HCT116 (cell line): ENCODE measurements around the gene PDPK1.

ENCODE experiments used
- ELF1 ChIP-seq: IDR thresholded peaks from 2 replicates; pipeline ENCODE4 v1.6.1; 2012; ENCODE audit warnings: low read depth, borderline replicate concordance
- EZH2 ChIP-seq: fragments of 200-600 bp; sonication (generic); IDR thresholded peaks from 2 replicates; pipeline ENCODE4 v1.6.1; 2017; ENCODE audit warnings: antibody characterized with exemption, mixed run types
- EZH2phosphoT487 ChIP-seq: fragments of 200-600 bp; IDR thresholded peaks from 2 replicates; pipeline ENCODE4 v1.6.1; 2018; ENCODE audit warnings: antibody characterized with exemption, borderline replicate concordance
- FOSL1 ChIP-seq: IDR thresholded peaks from 2 replicates; pipeline ENCODE4 v1.6.1; 2012; ENCODE audit warnings: low read depth
- POLR2A ChIP-seq: IDR thresholded peaks from 2 replicates; pipeline ENCODE4 v1.7.0; 2011; ENCODE audit warnings: borderline replicate concordance; ENCODE audit not compliant: insufficient read depth, insufficient read length; ENCODE audit errors: extremely low read depth
- POLR2AphosphoS5 ChIP-seq: IDR thresholded peaks from 2 replicates; pipeline ENCODE4 v1.6.1; 2011; ENCODE audit warnings: mild to moderate bottlenecking, low read depth, low read length, moderate library complexity
- RAD21 ChIP-seq: IDR thresholded peaks from 2 replicates; pipeline ENCODE4 v1.6.1; 2012; ENCODE audit warnings: low read depth, mild to moderate bottlenecking
- SIN3A ChIP-seq: IDR thresholded peaks from 2 replicates; pipeline ENCODE4 v1.6.1; 2012; ENCODE audit warnings: low read depth
- SRF ChIP-seq: IDR thresholded peaks from 2 replicates; pipeline ENCODE4 v1.6.1; 2012; ENCODE audit warnings: low read depth
- TCF7L2 ChIP-seq: IDR thresholded peaks from 2 replicates; pipeline ENCODE4 v1.7.0; 2011; ENCODE audit warnings: borderline replicate concordance, inconsistent platforms; ENCODE audit not compliant: insufficient read depth, insufficient read length; ENCODE audit errors: extremely low read depth
- TF ChIP-seq, protein P1 (sequence below), 3 experiments: fragments of 200-600 bp in 1 of 3; sonication (generic) in 1 of 3; IDR thresholded peaks in 2 of 3; conservative IDR thresholded peaks in 1 of 3; 2 replicates each; pipeline ENCODE4 v1.5.1; 2012 to 2017; ENCODE audit warnings: low read depth in 2 of 3, low read length in 2 of 3, antibody characterized with exemption in 1 of 3, borderline replicate concordance in 1 of 3, control low read depth in 1 of 3, mild to moderate bottlenecking in 1 of 3, mixed read lengths in 1 of 3, mixed run types in 1 of 3, moderate library complexity in 1 of 3; ENCODE audit not compliant: insufficient read depth in 1 of 3
- TF ChIP-seq, protein P2 (sequence below): IDR thresholded peaks from 2 replicates; pipeline ENCODE4 v1.6.1; 2012
- TF ChIP-seq, protein P3 (sequence below): IDR thresholded peaks from 2 replicates; pipeline ENCODE4 v1.6.1; 2012
- TF ChIP-seq, protein P4 (sequence below): IDR thresholded peaks from 2 replicates; pipeline ENCODE4 v1.6.1; 2012; ENCODE audit warnings: low read depth

DNA sequence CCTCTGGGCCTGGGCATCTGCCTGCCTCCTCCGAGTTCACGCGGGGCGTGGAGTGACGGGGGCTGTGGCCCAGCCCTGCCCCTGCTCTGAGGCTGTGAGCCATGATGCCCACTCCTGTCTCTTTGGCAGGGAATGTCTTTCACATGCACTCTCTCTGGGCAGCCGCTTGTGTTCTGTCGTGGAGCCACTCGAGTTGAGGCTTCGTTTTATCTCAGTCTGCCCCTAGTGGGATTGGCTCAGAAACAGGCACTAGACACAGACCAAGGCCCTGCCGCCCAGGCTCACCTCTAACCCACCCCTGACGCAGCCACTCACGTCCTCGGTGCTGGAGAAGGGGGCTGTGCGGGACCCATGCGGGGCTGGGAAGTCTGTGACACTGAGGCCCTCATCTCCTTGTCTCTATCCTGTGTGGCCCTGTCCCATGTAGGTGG lies 77.0 kb downstream of the PDPK1 start:
- TF ChIP-seq, protein P1, sequence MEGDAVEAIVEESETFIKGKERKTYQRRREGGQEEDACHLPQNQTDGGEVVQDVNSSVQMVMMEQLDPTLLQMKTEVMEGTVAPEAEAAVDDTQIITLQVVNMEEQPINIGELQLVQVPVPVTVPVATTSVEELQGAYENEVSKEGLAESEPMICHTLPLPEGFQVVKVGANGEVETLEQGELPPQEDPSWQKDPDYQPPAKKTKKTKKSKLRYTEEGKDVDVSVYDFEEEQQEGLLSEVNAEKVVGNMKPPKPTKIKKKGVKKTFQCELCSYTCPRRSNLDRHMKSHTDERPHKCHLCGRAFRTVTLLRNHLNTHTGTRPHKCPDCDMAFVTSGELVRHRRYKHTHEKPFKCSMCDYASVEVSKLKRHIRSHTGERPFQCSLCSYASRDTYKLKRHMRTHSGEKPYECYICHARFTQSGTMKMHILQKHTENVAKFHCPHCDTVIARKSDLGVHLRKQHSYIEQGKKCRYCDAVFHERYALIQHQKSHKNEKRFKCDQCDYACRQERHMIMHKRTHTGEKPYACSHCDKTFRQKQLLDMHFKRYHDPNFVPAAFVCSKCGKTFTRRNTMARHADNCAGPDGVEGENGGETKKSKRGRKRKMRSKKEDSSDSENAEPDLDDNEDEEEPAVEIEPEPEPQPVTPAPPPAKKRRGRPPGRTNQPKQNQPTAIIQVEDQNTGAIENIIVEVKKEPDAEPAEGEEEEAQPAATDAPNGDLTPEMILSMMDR (IDR thresholded peaks at IDR 0.05 in 2 of 3, conservative IDR thresholded peaks at IDR 0.05 in 1 of 3; ENCODE audit: borderline replicate concordance in 1 of 3, insufficient read depth in 1 of 3, low read depth in 2 of 3, low read length in 2 of 3) = no peak
- no peak for TF ChIP-seq ELF1
- TF ChIP-seq FOSL1 = no peak
- no peak for TF ChIP-seq POLR2A
- TF ChIP-seq EZH2 = no peak
- TF ChIP-seq, protein P2, sequence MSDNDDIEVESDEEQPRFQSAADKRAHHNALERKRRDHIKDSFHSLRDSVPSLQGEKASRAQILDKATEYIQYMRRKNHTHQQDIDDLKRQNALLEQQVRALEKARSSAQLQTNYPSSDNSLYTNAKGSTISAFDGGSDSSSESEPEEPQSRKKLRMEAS = no peak
- TF ChIP-seq RAD21 = no peak
- no peak for TF ChIP-seq SRF
- TF ChIP-seq, protein P3, sequence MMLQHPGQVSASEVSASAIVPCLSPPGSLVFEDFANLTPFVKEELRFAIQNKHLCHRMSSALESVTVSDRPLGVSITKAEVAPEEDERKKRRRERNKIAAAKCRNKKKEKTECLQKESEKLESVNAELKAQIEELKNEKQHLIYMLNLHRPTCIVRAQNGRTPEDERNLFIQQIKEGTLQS = no peak
- TF ChIP-seq POLR2AphosphoS5 = no peak
- TF ChIP-seq TCF7L2 = no peak
- TF ChIP-seq, protein P4, sequence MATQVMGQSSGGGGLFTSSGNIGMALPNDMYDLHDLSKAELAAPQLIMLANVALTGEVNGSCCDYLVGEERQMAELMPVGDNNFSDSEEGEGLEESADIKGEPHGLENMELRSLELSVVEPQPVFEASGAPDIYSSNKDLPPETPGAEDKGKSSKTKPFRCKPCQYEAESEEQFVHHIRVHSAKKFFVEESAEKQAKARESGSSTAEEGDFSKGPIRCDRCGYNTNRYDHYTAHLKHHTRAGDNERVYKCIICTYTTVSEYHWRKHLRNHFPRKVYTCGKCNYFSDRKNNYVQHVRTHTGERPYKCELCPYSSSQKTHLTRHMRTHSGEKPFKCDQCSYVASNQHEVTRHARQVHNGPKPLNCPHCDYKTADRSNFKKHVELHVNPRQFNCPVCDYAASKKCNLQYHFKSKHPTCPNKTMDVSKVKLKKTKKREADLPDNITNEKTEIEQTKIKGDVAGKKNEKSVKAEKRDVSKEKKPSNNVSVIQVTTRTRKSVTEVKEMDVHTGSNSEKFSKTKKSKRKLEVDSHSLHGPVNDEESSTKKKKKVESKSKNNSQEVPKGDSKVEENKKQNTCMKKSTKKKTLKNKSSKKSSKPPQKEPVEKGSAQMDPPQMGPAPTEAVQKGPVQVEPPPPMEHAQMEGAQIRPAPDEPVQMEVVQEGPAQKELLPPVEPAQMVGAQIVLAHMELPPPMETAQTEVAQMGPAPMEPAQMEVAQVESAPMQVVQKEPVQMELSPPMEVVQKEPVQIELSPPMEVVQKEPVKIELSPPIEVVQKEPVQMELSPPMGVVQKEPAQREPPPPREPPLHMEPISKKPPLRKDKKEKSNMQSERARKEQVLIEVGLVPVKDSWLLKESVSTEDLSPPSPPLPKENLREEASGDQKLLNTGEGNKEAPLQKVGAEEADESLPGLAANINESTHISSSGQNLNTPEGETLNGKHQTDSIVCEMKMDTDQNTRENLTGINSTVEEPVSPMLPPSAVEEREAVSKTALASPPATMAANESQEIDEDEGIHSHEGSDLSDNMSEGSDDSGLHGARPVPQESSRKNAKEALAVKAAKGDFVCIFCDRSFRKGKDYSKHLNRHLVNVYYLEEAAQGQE = no peak
- TF ChIP-seq SIN3A = no peak
- no peak for TF ChIP-seq EZH2phosphoT487
